CD4-positive, alpha-beta memory T cell (primary cell): Measurements from ENCODE around the gene OAT. TPM values are rescaled to one million over a fixed set of nuclear protein-coding genes. Genes with fewer than 3 reads are reported as not detected.

ENCODE experiments used
- CTCF ChIA-PET: fragments of 350-600 bp; sonication (Branson Sonifier 250); formaldehyde crosslinking; loops from one replicate; lab custom pipeline; 2021; ENCODE audit warnings: inconsistent platforms; ENCODE audit not compliant: partially characterized antibody; lab: Charles Lee
- POLR2A ChIA-PET: fragments of 350-600 bp; sonication (Branson Sonifier 250); formaldehyde crosslinking; loops from one replicate; lab custom pipeline; 2021; ENCODE audit not compliant: partially characterized antibody; lab: Charles Lee
- DNase-seq, 5 donors: peaks; one replicate each; pipeline versions ENCODE4 v3.0.0 to v3.0.0-alpha.2; 2020 to 2022; ENCODE audit warnings: mixed read lengths in 1 of 5
- H3K27ac ChIP-seq: one replicate; pipeline ENCODE4 v1.7.0; 2013; ENCODE audit warnings: low read depth, low read length
- H3K27me3 ChIP-seq: 2 replicates; pipeline ENCODE4 v1.7.0; 2013; ENCODE audit warnings: mild to moderate bottlenecking, low read length, moderate library complexity; ENCODE audit not compliant: insufficient read depth
- H3K36me3 ChIP-seq: 2 replicates; pipeline ENCODE4 v1.7.0; 2013; ENCODE audit warnings: mild to moderate bottlenecking, low read length, moderate library complexity; ENCODE audit not compliant: insufficient read depth
- H3K4me1 ChIP-seq: 2 replicates; pipeline ENCODE4 v1.7.0; 2013; ENCODE audit warnings: mild to moderate bottlenecking, low read length, moderate library complexity; ENCODE audit not compliant: insufficient read depth
- H3K4me3 ChIP-seq, 2 donors: one replicate each; pipeline ENCODE4 v1.7.0; 2013; ENCODE audit warnings: low read length in 2 of 2, mild to moderate bottlenecking in 1 of 2
- H3K9me3 ChIP-seq, 2 donors: one replicate each; pipeline ENCODE4 v1.7.0; 2013; ENCODE audit warnings: low read length in 2 of 2, control low read depth in 1 of 2; ENCODE audit not compliant: control insufficient read depth in 1 of 2
- H3K27ac Mint-ChIP-seq, 7 donors: one replicate each; pipeline ENCODE4 v1.8.0; 2020 to 2021; ENCODE audit warnings: mixed read lengths in 7 of 7, mild to moderate bottlenecking in 6 of 7, inconsistent platforms in 3 of 7, moderate library complexity in 3 of 7
- H3K27me3 Mint-ChIP-seq, 2 donors: one replicate each; pipeline ENCODE4 v1.8.0; 2020 to 2021; ENCODE audit warnings: mixed read lengths in 2 of 2
- H3K36me3 Mint-ChIP-seq, 2 donors: one replicate each; pipeline ENCODE4 v1.8.0; 2020 to 2021; ENCODE audit warnings: mixed read lengths in 2 of 2, inconsistent platforms in 1 of 2, mild to moderate bottlenecking in 1 of 2
- H3K4me1 Mint-ChIP-seq, 4 donors: one replicate each; pipeline ENCODE4 v1.8.0; 2020 to 2021; ENCODE audit warnings: mixed read lengths in 4 of 4, mild to moderate bottlenecking in 1 of 4
- H3K4me3 Mint-ChIP-seq, 8 donors: one replicate each; pipeline ENCODE4 v1.8.0; 2020 to 2021; ENCODE audit warnings: mixed read lengths in 8 of 8, mild to moderate bottlenecking in 7 of 8, moderate library complexity in 6 of 8, inconsistent platforms in 3 of 8
- H3K9me3 Mint-ChIP-seq, 8 donors: one replicate each; pipeline ENCODE4 v1.8.0; 2020 to 2021; ENCODE audit warnings: mixed read lengths in 8 of 8, mild to moderate bottlenecking in 5 of 8, inconsistent platforms in 3 of 8, moderate library complexity in 1 of 8
- intact Hi-C: fragments of 100-400 bp; cut with micrococcal nuclease; formaldehyde crosslinking; loops from one replicate; pipeline ENCODE4 v1.15.1; 2023
- polyA plus RNA-seq, 2 donors: library from polyadenylated mRNA; unstranded; fragments of 300-500 nt; fragmentation: Illumina TruSeq; gene quantifications; one replicate each; pipeline ENCODE4 v1.2.3, GENCODE V29; 2021
- total RNA-seq, 2 experiments: library from RNA; stranded (reverse); gene quantifications; one replicate each; pipeline ENCODE4 v1.2.3, GENCODE V29; 2021

OAT gene
- total and polyA plus RNA-seq, 4 experiments from 2014 or later: 34.8 to 80.4 (median 51.0) TPM

DNA sequence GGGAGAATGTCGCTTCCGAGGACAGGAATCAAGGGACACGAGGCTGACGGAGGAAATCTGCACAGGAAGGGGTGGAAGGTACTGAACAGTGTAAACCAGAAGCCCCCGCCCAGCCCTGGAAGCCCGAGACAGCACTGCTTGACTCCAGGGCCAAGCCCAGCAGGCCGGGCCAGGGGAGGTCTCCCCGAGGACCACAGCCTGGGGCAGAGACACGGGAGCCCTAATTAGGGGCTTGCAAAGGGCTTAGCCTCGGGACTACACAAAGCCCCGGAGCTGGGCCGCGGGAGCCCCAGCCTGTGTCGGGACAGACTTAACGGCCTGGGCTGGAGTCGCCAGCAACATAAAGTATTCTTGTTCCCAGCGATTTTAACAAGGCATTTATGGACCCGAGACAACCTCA lies 50.8 kb downstream of the OAT start:
- Mint-ChIP-seq H3K4me1 (no peaks in the 10 kb centered on the region), H3K36me3 (no peaks in the 10 kb centered on the region), H3K27ac (no peak overlapping the region), H3K9me3 (peaks cover 0 to 4% (median 0%) of the 10 kb centered on the region in 8 donors), H3K27me3 (peaks cover 12 to 14% of the 10 kb centered on the region in 2 donors), H3K4me3 (no peak overlapping the region)
- intact Hi-C loops: no loop called here
- Histone ChIP-seq H3K27ac (no peak overlapping the region), H3K27me3 (no peaks in the 10 kb centered on the region), H3K36me3 (no peaks in the 10 kb centered on the region), H3K4me3 (no peak overlapping the region), H3K9me3 (no peaks in the 10 kb centered on the region), H3K4me1 (no peaks in the 10 kb centered on the region)
- DNase-seq: no peak
- ChIA-PET POLR2A (no interaction called here), CTCF (no interaction called here)

DNA sequence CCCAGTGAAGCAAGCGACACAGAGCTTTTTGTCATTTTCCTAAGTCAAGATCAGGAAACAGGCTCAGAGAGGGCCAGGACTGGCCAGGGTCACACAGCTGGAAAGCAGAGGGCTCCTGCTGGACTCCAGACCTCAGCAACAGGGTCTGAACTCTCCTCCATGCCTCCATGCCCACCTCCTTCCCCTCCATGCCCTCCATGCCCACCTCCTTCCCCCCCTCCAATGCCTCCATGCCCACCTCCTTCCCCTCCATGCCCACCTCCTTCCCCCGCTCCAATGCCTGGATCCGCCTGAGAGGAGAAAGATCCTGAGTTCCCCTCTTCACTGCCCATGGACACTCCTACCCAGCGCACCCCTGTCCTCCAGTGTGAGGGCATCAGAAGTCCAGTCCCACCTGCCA lies 51.3 kb downstream of the OAT start:
- H3K9me3 ChIP-seq: no peaks in the 10 kb centered on the region
- intact Hi-C loops: no loop called here
- no peak overlapping the region for H3K4me3 ChIP-seq
- Mint-ChIP-seq H3K27ac (no peak overlapping the region), H3K4me1 (no peaks in the 10 kb centered on the region), H3K36me3 (no peaks in the 10 kb centered on the region), H3K9me3 (peaks cover 0 to 4% (median 0%) of the 10 kb centered on the region in 8 donors), H3K4me3 (no peak overlapping the region), H3K27me3 (peaks cover 12 to 14% of the 10 kb centered on the region in 2 donors)
- H3K36me3 ChIP-seq: no peaks in the 10 kb centered on the region
- no peak for DNase-seq
- ChIA-PET POLR2A (no interaction called here), CTCF (no interaction called here)
- H3K27ac ChIP-seq: no peak overlapping the region
- no peaks in the 10 kb centered on the region for H3K4me1 ChIP-seq
- no peaks in the 10 kb centered on the region for H3K27me3 ChIP-seq

DNA sequence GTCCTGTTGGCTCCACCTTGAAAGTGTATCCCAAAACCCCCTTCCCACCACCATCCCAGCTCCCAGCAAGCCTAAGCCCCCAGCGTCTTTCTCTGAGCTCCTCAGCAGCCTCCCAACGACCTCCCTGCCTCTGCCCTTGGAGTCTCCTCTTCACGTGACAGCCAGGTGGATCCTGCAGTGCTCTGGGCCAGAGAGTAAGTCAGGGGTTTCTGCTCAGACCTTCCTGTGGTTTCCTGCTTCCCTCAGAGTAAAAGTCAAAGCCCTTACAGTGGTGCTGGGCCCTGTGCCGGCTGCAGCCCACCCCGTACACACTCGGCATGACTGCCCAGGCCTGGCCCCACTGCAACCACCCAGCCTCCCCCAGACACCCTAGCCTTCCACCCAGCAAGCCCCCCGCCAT lies 51.9 kb downstream of the OAT start:
- intact Hi-C loops: no loop called here
- POLR2A ChIA-PET: no interaction called here
- no peak overlapping the region for H3K27ac ChIP-seq
- peaks cover 12 to 14% of the 10 kb centered on the region in 2 donors for H3K27me3 Mint-ChIP-seq
- CTCF ChIA-PET: interaction anchor here (0.7 to 2.6 kb wide), 2 partner anchors 9 to 22 kb away, joined by 4 to 10 read pairs; no protein-coding TSS in a partner anchor
- peaks cover 0 to 4% (median 0%) of the 10 kb centered on the region in 8 donors for H3K9me3 Mint-ChIP-seq
- H3K4me1 Mint-ChIP-seq: no peaks in the 10 kb centered on the region
- H3K27me3 ChIP-seq: no peaks in the 10 kb centered on the region
- no peaks in the 10 kb centered on the region for H3K9me3 ChIP-seq
- no peaks in the 10 kb centered on the region for H3K4me1 ChIP-seq
- no peaks in the 10 kb centered on the region for H3K36me3 Mint-ChIP-seq
- H3K36me3 ChIP-seq: no peaks in the 10 kb centered on the region
- no peak overlapping the region for H3K27ac Mint-ChIP-seq
- H3K4me3 Mint-ChIP-seq: no peak overlapping the region
- DNase-seq: no peak
- no peak overlapping the region for H3K4me3 ChIP-seq

DNA sequence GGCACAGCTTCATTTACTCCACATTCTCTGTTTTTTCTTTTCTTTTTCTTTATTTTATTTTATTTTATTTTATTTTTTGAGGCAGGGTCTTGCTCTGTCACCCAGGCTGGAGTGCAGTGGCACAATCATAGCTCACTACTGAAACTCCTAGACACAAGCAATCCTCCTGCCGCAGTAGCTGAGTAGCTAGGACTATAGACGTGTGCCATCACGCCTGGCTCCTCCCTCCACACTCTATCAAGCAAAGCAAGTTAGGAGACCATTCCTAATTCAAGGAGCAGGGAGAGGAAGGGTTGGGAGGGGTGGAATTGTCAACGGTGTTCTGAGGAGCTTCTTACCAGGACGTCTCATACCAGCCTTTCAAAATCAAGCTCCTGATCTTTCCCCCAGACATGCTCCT lies 52.4 kb downstream of the OAT start:
- H3K9me3 Mint-ChIP-seq: peaks cover 0 to 4% (median 0%) of the 10 kb centered on the region in 8 donors
- ChIA-PET CTCF (interaction anchor here (0.7 to 2.6 kb wide), 2 partner anchors 8 to 23 kb away, joined by 4 to 10 read pairs; no protein-coding TSS in a partner anchor), POLR2A (no interaction called here)
- no peaks in the 10 kb centered on the region for H3K27me3 ChIP-seq
- no peaks in the 10 kb centered on the region for H3K4me1 Mint-ChIP-seq
- no peaks in the 10 kb centered on the region for H3K9me3 ChIP-seq
- no peak for DNase-seq
- intact Hi-C loops: no loop called here
- H3K4me3 Mint-ChIP-seq: no peak overlapping the region
- no peaks in the 10 kb centered on the region for H3K36me3 ChIP-seq
- no peak overlapping the region for H3K4me3 ChIP-seq
- H3K4me1 ChIP-seq: no peaks in the 10 kb centered on the region
- peaks cover 10 to 13% of the 10 kb centered on the region in 2 donors for H3K27me3 Mint-ChIP-seq
- no peak overlapping the region for H3K27ac ChIP-seq
- no peak overlapping the region for H3K27ac Mint-ChIP-seq
- no peaks in the 10 kb centered on the region for H3K36me3 Mint-ChIP-seq

DNA sequence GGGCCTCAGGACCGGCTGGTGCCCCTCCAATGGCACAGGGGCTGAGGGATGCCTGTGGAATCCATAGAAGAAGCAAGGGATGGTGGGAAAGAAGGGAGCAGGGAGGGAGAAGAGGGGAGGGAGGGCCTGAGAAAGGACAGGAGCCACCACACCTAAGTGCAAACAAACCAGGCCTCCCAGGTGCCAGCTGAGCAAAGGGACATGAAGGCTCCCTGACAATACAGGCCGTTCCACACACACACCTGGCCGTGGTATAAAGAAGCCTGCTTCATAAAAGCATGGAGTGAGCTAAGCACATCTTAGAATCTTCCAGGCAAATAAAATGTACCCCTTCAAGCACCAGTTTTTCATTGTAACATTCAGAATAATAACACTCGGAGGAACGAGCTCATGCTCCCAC lies 54.0 kb downstream of the OAT start:
- no peak overlapping the region for H3K27ac ChIP-seq
- ChIA-PET POLR2A (no interaction called here), CTCF (interaction anchor here (2.6 kb wide), 1 partner anchor 24 kb away, joined by 10 read pairs; no protein-coding TSS in a partner anchor)
- intact Hi-C loops: no loop called here
- DNase-seq: no peak
- H3K4me3 Mint-ChIP-seq: no peak overlapping the region
- no peaks in the 10 kb centered on the region for H3K36me3 ChIP-seq
- H3K9me3 Mint-ChIP-seq: peaks cover 0 to 8% (median 5%) of the 10 kb centered on the region in 8 donors
- H3K27me3 ChIP-seq: no peaks in the 10 kb centered on the region
- H3K9me3 ChIP-seq: peaks cover 0 to under 1% of the 10 kb centered on the region in 2 donors
- H3K4me1 Mint-ChIP-seq: no peaks in the 10 kb centered on the region
- H3K4me1 ChIP-seq: no peaks in the 10 kb centered on the region
- H3K27me3 Mint-ChIP-seq: peaks cover 7 to 11% of the 10 kb centered on the region in 2 donors
- H3K36me3 Mint-ChIP-seq: no peaks in the 10 kb centered on the region
- no peak overlapping the region for H3K27ac Mint-ChIP-seq
- H3K4me3 ChIP-seq: no peak overlapping the region

DNA sequence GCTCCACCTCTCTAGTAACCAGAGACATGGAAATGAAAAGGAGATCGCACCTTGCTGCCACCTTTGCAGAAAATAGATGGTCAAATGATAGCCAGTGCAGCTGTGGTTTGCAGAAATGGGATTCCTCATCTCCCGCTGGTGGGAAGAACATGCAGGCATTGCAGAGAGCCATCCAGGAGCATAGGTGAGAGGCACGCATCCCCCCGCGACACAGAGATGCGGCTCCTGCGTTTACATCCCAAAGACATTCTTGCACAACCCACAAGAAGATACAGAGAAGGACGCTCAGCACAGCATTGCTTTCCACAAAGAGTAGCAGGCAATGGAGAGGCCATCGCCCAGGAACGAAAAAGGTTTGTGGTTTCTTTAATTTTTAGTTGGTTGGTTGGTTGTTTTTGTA lies 56.2 kb downstream of the OAT start:
- no peaks in the 10 kb centered on the region for H3K36me3 Mint-ChIP-seq
- no peak for DNase-seq
- no peak overlapping the region for H3K4me3 ChIP-seq
- H3K4me3 Mint-ChIP-seq: no peak overlapping the region
- POLR2A ChIA-PET: no interaction called here
- peaks cover 0 to 5% of the 10 kb centered on the region in 2 donors for H3K9me3 ChIP-seq
- no peaks in the 10 kb centered on the region for H3K36me3 ChIP-seq
- CTCF ChIA-PET: interaction anchor here (1.4 kb wide), 1 partner anchor 26 kb away, joined by 5 read pairs; no protein-coding TSS in a partner anchor
- H3K9me3 Mint-ChIP-seq: peaks cover 0 to 22% (median 12%) of the 10 kb centered on the region in 8 donors
- no peak overlapping the region for H3K27ac ChIP-seq
- no peak overlapping the region for H3K27ac Mint-ChIP-seq
- peaks cover 2 to 6% of the 10 kb centered on the region in 2 donors for H3K27me3 Mint-ChIP-seq
- no peaks in the 10 kb centered on the region for H3K27me3 ChIP-seq
- H3K4me1 Mint-ChIP-seq: no peaks in the 10 kb centered on the region
- intact Hi-C loops: no loop called here
- H3K4me1 ChIP-seq: no peaks in the 10 kb centered on the region

DNA sequence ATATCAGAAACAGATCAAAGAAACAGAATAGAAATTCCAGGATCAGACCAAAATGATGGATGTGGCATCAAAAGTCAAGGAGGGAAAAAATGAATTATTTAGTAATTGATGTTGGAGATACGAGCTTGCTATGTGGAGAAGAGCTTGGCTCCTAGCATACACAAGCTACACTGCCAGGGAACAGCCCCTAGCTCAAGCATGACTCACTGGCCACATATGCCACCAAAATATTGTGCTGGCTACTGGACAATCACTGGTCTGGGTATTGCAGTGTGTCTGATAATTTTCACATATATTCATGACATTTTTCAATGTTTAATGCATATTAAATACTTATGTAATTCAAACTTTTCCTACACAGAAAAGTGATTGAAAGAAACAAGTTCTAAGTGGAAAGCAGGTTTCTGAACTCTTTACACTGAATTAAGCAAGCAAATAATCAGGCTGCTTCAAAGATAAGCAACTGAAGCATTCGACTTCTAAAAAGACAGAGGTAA lies 59.3 kb downstream of the OAT start:
- no peaks in the 10 kb centered on the region for H3K4me1 ChIP-seq
- no peak overlapping the region for H3K4me3 ChIP-seq
- intact Hi-C loops: no loop called here
- H3K9me3 ChIP-seq: peaks cover 0 to 5% of the 10 kb centered on the region in 2 donors
- peaks cover 1 to 3% of the 10 kb centered on the region in 2 donors for H3K27me3 Mint-ChIP-seq
- H3K9me3 Mint-ChIP-seq: peaks cover 0 to 22% (median 12%) of the 10 kb centered on the region in 8 donors
- no peak overlapping the region for H3K27ac Mint-ChIP-seq
- H3K36me3 ChIP-seq: no peaks in the 10 kb centered on the region
- ChIA-PET CTCF (interaction anchor here (3.6 kb wide), 1 partner anchor 29 kb away, joined by 10 read pairs; no protein-coding TSS in a partner anchor), POLR2A (no interaction called here)
- no peaks in the 10 kb centered on the region for H3K27me3 ChIP-seq
- H3K36me3 Mint-ChIP-seq: no peaks in the 10 kb centered on the region
- peaks cover 3 to 8% (median 6%) of the 10 kb centered on the region in 4 donors for H3K4me1 Mint-ChIP-seq
- H3K4me3 Mint-ChIP-seq: no peak overlapping the region
- no peak for DNase-seq
- H3K27ac ChIP-seq: no peak overlapping the region
